NT2/D1 (cell line): ENCODE measurements around the gene NPVF.

Source experiments
- SUZ12 ChIP-seq: IDR thresholded peaks from 2 replicates; pipeline ENCODE4 v1.6.1; 2011; ENCODE audit not compliant: insufficient read length, insufficient read depth; ENCODE audit errors: extremely low read depth
- YY1 ChIP-seq: IDR thresholded peaks from 2 replicates; pipeline ENCODE4 v1.6.1; 2011; ENCODE audit not compliant: insufficient read length, insufficient read depth
- ZNF274 ChIP-seq: IDR thresholded peaks from 2 replicates; pipeline ENCODE4 v1.6.1; 2011; ENCODE audit warnings: mild to moderate bottlenecking, low read depth, low read length

DNA sequence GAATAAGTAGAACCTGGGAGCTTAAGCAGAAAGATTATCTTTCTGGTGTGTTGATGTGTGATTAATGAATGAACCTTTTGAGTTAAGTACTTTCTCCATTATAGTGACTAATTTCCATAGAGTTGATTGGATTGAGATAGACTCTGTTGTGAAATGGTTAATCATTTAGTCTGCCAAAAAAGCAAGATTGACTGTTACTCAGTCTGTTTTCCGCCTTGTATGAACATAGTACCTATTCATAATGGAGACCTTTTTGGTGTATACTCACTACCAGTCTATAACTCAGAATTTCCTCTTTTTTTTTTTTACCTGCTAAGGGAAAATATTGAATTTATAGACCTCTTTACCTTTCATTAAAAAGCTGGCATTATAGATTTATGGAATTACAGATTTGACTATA, 14.4 kb upstream of the NPVF start:
- TF ChIP-seq YY1 (no peak), ZNF274 (no peak), SUZ12 (no peak)
